PFSK-1 (cell line): ENCODE measurements around the gene DCUN1D2.

ENCODE experiments used
- FOXP2 ChIP-seq: optimal IDR thresholded peaks from 2 replicates; pipeline ENCODE3; 2011; ENCODE audit warnings: borderline replicate concordance, control low read depth, inconsistent platforms; ENCODE audit not compliant: insufficient read depth; ENCODE audit errors: extremely low read length, extremely low read depth
- POLR2AphosphoS5 ChIP-seq: IDR thresholded peaks from 2 replicates; pipeline ENCODE4 v1.6.1; 2012; ENCODE audit warnings: low read depth, mild to moderate bottlenecking, control low read depth, low read length, moderate library complexity
- REST ChIP-seq, 2 experiments: IDR thresholded peaks; 2 replicates each; pipeline versions ENCODE4 v1.6.1 to v1.8.0; 2011 to 2012; ENCODE audit warnings: low read depth in 2 of 2, low read length in 2 of 2, control low read depth in 1 of 2, inconsistent platforms in 1 of 2, mild to moderate bottlenecking in 1 of 2, moderate library complexity in 1 of 2; ENCODE audit not compliant: insufficient read depth in 1 of 2
- SIN3A ChIP-seq: IDR thresholded peaks from 2 replicates; pipeline ENCODE4 v1.6.1; 2012; ENCODE audit warnings: mild to moderate bottlenecking, low read length, moderate library complexity, borderline replicate concordance; ENCODE audit not compliant: insufficient read depth
- TAF1 ChIP-seq: IDR thresholded peaks from 2 replicates; pipeline ENCODE4 v1.6.1; 2012; ENCODE audit warnings: low read length, control low read depth, borderline replicate concordance; ENCODE audit not compliant: insufficient read depth

The DCUN1D2 gene

GRCh38 chr13:113475280-113475679, 15.2 kb downstream of the DCUN1D2 start:
- no peak for TF ChIP-seq TAF1
- no peak for TF ChIP-seq REST (IDR thresholded peaks at IDR 0.05; ENCODE audit: insufficient read depth in 1 of 2, low read depth in 2 of 2, low read length in 2 of 2)
- no peak for TF ChIP-seq POLR2AphosphoS5
- no peak for TF ChIP-seq SIN3A
- TF ChIP-seq FOXP2: no peak

GRCh38 chr13:113474179-113474578, 16.3 kb downstream of the DCUN1D2 start:
- peak; percentile 11 for TF ChIP-seq FOXP2
- TF ChIP-seq POLR2AphosphoS5: no peak
- TF ChIP-seq SIN3A: no peak
- TF ChIP-seq TAF1: no peak

GRCh38 chr13:113472355-113473025, 18.0 kb downstream of the DCUN1D2 start:
- no peak for TF ChIP-seq REST (IDR thresholded peaks at IDR 0.05; ENCODE audit: insufficient read depth in 1 of 2, low read depth in 2 of 2, low read length in 2 of 2)
- no peak for TF ChIP-seq TAF1
- TF ChIP-seq FOXP2: no peak
- TF ChIP-seq SIN3A: no peak
- TF ChIP-seq POLR2AphosphoS5: no peak

- no peak for TF ChIP-seq FOXP2
- TF ChIP-seq POLR2AphosphoS5: no peak
- no peak for TF ChIP-seq SIN3A
- no peak for TF ChIP-seq TAF1
- no peak for TF ChIP-seq REST (IDR thresholded peaks at IDR 0.05; ENCODE audit: insufficient read depth in 1 of 2, low read depth in 2 of 2, low read length in 2 of 2)
Observed at GRCh38 chr13:113471844-113472243, 18.7 kb downstream of the DCUN1D2 start.

- TF ChIP-seq TAF1: no peak
- TF ChIP-seq FOXP2: no peak
Observed at GRCh38 chr13:113470073-113470472, 20.4 kb downstream of the DCUN1D2 start.

GRCh38 chr13:113469582-113469981, 20.9 kb downstream of the DCUN1D2 start:
- TF ChIP-seq REST (IDR thresholded peaks at IDR 0.05; ENCODE audit: insufficient read depth in 1 of 2, low read depth in 2 of 2, low read length in 2 of 2) (no peak), FOXP2 (no peak), TAF1 (no peak), SIN3A (no peak), POLR2AphosphoS5 (no peak)
